Fibroblast of skin of left biceps (primary cell): Measurements from ENCODE around the gene APBA2.

Experiments used
- DNase-seq, 2 experiments: peaks; one replicate each; pipeline ENCODE4 v3.0.0-alpha.2; 2013; ENCODE audit warnings: low read depth in 2 of 2

APBA2 gene

GRCh38 chr15:28983432-28984311 lies 97.9 kb downstream of the APBA2 start:
- no peak for DNase-seq

DNA sequence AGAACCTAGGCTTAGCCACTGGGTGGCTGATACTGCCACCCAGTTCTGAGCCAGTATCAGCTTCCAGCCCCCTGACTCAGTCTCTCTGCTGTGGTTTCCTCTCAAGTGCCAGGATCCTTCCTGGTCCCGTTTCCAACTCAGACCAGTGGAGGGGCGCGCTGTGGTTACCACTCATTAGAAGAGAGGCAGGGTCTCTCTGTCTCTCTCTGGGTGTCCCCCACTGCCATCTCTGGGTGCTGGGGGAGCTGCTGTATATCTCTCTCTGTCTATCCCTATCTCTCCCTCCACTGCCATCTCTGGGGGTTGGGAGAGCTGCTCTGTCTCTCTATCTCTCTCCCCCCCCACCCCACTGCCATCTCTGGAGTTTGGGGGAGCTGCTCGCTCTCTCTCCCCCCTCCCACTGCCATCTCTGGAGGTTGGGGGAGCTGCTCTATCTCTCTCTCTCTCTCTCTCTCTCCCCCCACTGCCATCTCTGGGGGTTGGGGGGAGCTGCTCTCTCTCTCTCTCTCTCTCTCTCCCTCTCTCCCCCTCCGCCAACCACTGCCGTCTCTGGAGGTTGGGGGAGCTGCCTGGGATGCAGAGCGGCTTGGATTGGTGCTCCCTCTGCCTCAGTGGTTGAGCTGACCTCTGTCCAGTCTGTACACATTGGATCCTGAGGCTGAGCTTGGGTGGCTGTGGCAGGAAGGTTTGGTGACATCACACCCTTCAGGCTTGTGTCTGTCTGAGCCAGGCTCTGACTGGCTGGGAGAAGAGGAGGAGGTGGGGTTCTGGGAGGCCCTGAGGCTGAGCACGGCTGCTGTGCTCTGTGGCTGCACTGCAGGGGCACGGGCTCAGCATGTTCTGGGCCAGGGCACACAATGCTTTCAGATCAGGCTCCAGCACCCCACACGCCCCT lies 98.9 kb downstream of the APBA2 start:
- peak in 1 of 2 experiments; percentile 2 for DNase-seq

DNA sequence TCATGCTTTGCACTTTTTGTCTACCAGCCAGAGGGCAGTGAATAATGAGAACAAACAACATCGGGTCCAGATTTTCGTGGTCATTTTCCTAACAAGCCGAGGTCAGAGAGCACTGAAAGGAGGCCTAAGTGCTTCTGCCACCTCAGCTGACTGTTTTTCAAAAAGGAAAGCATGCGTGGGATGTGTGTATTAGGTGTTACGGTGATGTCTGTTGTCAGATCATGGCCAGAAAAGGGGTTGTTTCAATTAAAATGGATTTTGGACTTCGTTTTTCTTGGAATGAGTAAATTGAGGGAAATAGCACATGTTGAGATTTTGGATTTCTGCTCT lies 99.5 kb downstream of the APBA2 start:
- DNase-seq = no peak

DNA sequence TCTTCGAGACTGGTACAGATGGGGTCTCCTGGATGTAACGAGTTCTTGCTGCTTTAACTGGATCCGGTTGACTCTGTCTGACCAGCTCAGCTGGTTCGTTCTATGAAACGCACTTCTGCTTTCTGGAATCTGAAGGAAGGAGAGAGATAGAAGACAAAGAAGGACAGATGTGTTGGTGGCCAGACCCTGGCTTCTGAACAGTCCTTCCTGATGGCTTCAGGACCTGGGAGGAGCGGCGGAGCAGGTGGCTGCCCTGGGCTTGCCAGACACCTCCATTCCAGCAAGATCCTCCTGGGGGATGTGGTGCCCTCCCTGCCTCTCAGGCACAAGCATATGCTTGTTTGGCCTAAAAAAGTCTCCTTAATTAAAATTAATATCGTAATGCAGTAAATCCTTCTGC lies 99.9 kb downstream of the APBA2 start:
- DNase-seq = no peak

DNA sequence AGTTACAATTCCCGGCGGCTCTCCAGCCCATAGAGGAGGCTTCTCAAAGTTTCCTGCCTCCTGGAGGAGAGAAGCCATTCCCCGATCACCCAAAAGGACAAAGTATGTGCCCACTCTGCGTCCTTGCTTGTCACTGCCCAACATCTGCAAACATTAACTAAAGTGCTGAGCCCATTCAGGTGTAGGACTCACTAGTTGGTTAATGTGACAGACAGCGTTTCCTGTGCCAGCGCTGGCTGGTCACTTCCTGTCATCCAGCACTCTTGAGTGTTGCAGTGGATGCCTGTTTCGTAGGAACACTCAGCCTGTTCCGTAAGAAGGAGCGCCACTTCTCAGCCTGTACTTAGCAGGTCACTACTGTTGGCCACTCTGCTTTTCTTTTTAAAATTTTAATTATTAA lies 100.3 kb downstream of the APBA2 start:
- DNase-seq = no peak

- DNase-seq = no peak
These were observed 101.0 kb downstream of the APBA2 start for GRCh38 chr15:28986726-28987125.

GRCh38 chr15:28987337-28987736 lies 101.6 kb downstream of the APBA2 start:
- DNase-seq = no peak

- no peak for DNase-seq
These were observed 103.6 kb downstream of the APBA2 start for GRCh38 chr15:28989239-28989830.

- DNase-seq = no peak
These were observed 104.1 kb downstream of the APBA2 start for GRCh38 chr15:28989896-28990295.

- DNase-seq = no peak
These were observed 104.6 kb downstream of the APBA2 start for GRCh38 chr15:28990390-28990789.

DNA sequence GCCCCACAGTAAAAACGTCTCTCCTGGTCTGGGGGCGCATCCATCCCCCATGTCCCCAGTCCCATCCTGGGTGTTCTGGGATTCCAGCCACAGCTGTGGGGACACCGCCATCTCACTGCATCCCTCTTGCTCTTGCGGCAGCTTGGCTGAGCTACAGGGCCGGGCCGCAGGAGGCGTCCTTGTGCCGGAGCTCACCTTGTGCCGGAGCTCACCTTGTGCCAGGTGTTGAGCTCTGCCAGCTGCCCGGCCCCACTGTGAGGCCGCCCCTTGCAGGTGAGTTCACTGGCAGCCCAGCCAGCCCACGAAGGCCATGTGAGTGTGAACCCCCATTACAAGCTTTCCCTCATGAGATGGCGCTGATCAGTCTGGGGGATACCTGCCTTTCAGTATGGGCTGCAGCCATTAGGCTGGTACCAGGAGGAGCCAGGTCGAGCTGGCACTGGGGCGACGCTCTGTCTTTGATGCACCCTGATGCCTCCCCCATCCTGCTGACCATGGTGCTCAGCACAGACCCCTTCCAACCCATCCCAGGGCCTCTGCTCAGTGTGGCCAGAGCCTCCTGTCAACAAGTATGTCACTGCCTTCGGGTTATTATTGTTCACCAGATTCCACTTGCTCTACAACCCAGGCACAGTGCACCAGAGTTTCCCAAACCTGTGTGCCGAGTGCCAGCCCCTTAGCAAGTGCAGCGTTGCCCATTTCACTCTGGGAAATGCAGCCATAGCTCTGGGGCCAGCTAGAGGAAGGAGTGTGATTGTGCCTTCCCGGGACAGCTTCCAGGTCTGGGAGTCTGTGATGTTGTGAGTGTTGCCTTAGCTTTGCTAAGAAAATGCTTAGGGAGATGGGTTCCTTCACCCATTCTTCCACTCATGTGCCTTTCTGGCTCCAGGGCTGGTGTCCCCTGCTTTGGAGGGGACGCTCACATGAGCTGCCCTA lies 105.7 kb downstream of the APBA2 start:
- DNase-seq = no peak

- no peak for DNase-seq
These were observed 106.6 kb downstream of the APBA2 start for GRCh38 chr15:28992336-28992864.

DNA sequence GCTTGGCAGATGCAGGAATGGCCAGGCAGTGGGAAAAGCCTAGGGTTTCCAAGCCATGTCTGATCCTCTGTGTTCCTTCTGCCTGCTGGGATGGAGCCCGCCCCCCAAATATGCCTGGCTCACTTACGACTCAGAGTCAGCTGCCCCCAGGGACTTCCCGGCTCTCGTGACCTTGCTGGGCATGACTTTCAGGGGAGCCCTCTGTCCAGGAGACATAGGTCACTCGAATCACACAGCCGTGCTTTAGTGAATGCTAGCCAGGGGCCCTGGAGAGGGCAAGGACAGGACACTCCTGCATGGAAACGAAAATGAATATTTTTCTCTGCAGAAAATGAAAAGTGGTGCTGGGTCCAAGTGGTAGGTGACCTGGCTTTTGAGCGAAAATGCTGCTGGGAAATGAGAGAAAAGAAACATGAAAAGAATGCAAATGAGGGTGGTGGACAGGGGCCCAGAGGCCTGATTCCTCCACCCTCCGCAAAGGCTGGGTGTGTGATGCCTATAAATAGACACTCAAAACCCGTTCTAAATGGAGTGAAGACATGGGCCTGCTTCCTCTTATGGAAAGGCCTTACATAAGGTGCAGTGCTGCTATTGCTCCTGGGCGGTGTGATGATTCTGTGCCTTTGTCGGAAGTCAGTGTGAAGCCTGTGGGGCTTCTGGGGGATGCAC lies 107.4 kb downstream of the APBA2 start:
- no peak for DNase-seq

GRCh38 chr15:28993720-28994053 lies 107.9 kb downstream of the APBA2 start:
- DNase-seq = no peak

DNA sequence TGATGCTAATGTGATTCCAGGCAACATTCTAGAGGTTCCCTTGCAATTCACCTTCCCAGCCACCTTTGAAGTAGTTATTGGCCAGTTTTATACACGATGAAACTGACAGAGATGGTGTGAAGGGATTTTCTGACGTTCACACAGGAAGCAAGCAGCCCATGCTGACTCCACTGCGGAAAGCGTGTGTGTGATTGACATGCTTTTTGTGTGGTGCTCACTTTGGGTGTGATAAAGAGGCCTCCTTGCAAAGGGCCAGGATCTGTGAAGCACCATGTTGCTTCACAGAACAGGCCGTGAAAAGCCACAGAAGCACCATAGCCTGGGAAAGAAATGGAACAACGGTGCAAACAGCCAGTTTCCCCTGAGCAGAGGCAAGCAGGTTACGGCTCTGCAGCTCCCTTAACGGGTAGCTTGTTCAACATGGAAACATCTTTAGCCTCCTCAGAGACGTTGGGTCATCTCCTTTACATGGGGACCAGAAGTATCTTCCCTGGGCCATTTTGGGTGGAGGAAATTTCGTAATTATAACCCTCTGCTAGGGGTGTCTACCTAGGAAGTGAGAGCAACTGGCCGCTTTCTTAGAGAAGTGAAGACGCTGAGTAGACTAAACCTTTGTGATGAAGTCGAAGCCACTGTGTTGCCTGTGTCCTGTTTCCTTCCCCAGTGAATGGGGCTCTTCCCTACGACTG lies 108.5 kb downstream of the APBA2 start:
- DNase-seq = no peak

DNA sequence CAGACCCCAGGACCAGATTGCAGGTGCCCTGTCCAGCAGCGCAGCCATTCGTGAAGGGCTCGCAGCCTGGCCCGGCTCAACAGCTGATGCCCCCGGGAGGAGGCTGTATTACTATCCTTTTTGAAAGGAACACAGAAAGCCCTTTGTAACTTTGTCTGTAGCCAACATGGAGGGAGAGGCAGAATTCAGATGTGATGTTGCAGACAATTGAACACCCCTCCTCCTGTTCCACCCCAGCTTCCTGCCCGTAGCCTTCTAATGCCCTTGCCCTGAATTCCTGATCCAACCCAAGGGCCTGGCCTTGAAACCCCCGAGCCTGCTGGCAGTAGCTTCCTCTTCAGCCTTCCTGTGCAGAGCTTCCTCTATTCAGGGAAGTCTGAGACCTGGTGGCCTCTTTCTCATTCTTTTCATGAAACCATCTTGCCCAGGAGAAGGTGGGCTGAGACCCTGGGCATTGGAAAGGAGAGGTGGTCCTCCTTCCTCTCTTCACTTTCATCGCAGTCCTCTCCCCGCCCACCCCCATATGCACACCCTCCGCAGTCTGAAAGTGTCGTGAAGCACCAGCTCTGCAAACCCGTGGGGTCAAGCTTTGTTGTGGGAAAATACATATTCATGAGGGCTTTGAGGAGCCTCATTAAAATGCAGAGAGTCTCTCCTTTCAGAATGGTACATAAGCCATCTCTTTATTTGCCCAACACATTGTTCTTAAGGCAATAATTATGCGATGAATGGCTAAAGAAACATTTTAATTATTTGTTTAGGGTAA lies 109.2 kb downstream of the APBA2 start:
- no peak for DNase-seq

DNA sequence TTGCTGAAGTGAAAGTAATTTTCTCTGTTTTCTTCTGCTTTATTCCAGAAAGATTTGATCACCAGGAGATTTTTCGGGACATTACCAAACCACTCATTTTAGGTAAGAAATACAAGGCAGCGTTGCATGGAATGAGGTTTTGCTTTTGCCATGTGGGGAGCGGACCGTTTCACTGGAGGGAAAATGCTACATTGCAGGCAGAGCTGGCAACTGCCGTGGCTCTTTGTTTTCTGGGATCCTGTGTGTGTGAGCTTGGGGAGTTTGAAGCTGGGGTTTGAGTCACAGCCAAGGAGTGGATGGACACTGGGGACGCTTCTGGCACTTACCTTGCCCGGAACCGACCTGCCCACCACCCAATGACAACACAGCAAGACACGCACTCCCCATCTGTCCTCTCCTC lies 109.9 kb downstream of the APBA2 start:
- no peak for DNase-seq

- DNase-seq = no peak
These were observed 110.5 kb downstream of the APBA2 start for GRCh38 chr15:28996289-28996688.

DNA sequence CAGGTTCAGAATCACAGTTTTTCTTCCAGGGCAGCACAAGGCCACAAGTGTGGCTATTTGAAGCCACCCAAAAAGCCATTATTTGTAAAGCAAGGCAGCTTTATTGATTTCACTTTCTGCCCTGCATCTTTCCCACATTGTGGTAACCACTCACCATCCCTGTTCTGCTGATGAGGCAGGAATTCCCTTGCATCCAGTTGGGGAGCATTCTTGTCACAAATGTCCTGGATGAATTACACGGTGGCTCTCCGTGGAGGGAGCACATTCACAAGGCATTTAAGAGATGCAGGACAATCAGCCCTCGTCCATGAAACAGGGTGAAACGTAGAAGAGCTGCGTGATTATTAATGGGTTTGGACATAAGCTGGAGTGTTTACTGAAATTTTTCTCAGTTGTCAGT lies 111.2 kb downstream of the APBA2 start:
- no peak for DNase-seq
